ENCODE measurements around the gene RAB3B. TPM values are rescaled to one million over a fixed set of nuclear protein-coding genes. Genes with fewer than 3 reads are reported as not detected.
A peak's percentile ranks its signal among the peaks of the same experiment; 100 is the strongest.

Gene RAB3B
- total RNA-seq, 1 donor from 2014 or later = 3.4 TPM

GRCh38 chr1:51956528-51957509, 33.7 kb downstream of the RAB3B start:
- H3K36me3 ChIP-seq (ENCODE audit: control insufficient read depth, insufficient read depth, low read length) = no peaks in the 10 kb centered on the region
- H3K27me3 ChIP-seq (ENCODE audit: control insufficient read depth, insufficient read depth, low read length) = no peaks in the 10 kb centered on the region
- TF ChIP-seq CTCF (IDR thresholded peaks at IDR 0.05; ENCODE audit: insufficient read depth, low read length, severe bottlenecking) = no peak
- no peak overlapping the region for H3K4me3 ChIP-seq (ENCODE audit: low read depth, low read length)
- no peak for FAIRE-seq
- peak; percentile 58 for DNase-seq (ENCODE audit: low read depth)

- no peak for FAIRE-seq
- no peak for DNase-seq (ENCODE audit: low read depth)
- no peak for TF ChIP-seq CTCF (IDR thresholded peaks at IDR 0.05; ENCODE audit: insufficient read depth, low read length, severe bottlenecking)
- H3K36me3 ChIP-seq (ENCODE audit: control insufficient read depth, insufficient read depth, low read length) = no peaks in the 10 kb centered on the region
- no peak overlapping the region for H3K4me3 ChIP-seq (ENCODE audit: low read depth, low read length)
- no peaks in the 10 kb centered on the region for H3K27me3 ChIP-seq (ENCODE audit: control insufficient read depth, insufficient read depth, low read length)
Measured at GRCh38 chr1:51955797-51956527, 34.5 kb downstream of the RAB3B start.

GRCh38 chr1:51954783-51955182, 35.7 kb downstream of the RAB3B start:
- TF ChIP-seq CTCF (IDR thresholded peaks at IDR 0.05; ENCODE audit: insufficient read depth, low read length, severe bottlenecking) = no peak
- DNase-seq (ENCODE audit: low read depth) (no peak), FAIRE-seq (no peak)
- Histone ChIP-seq H3K27me3 (ENCODE audit: control insufficient read depth, insufficient read depth, low read length) (no peaks in the 10 kb centered on the region), H3K36me3 (ENCODE audit: control insufficient read depth, insufficient read depth, low read length) (no peaks in the 10 kb centered on the region), H3K4me3 (ENCODE audit: low read depth, low read length) (no peak overlapping the region)

- FAIRE-seq (no peak), DNase-seq (ENCODE audit: low read depth) (no peak)
- H3K36me3 ChIP-seq (ENCODE audit: control insufficient read depth, insufficient read depth, low read length) = no peaks in the 10 kb centered on the region
- H3K4me3 ChIP-seq (ENCODE audit: low read depth, low read length) = no peak overlapping the region
- H3K27me3 ChIP-seq (ENCODE audit: control insufficient read depth, insufficient read depth, low read length) = no peaks in the 10 kb centered on the region
- TF ChIP-seq CTCF (IDR thresholded peaks at IDR 0.05; ENCODE audit: insufficient read depth, low read length, severe bottlenecking) = no peak
Measured at GRCh38 chr1:51953079-51953478, 37.4 kb downstream of the RAB3B start.

GRCh38 chr1:51952638-51953037, 37.9 kb downstream of the RAB3B start:
- no peak for TF ChIP-seq CTCF (IDR thresholded peaks at IDR 0.05; ENCODE audit: insufficient read depth, low read length, severe bottlenecking)
- FAIRE-seq = no peak

More at GRCh38 chr1:51952638-51953037, 37.9 kb downstream of the RAB3B start:
- H3K4me3 ChIP-seq (ENCODE audit: low read depth, low read length) = no peak overlapping the region
- no peaks in the 10 kb centered on the region for H3K36me3 ChIP-seq (ENCODE audit: control insufficient read depth, insufficient read depth, low read length)
- DNase-seq (ENCODE audit: low read depth) = no peak
- no peaks in the 10 kb centered on the region for H3K27me3 ChIP-seq (ENCODE audit: control insufficient read depth, insufficient read depth, low read length)

Data from bronchial epithelial cell (primary cell).